GM23338 (cell line): ENCODE results near the gene AACS.

ENCODE experiments used
- CTCF ChIP-seq, 2 experiments: fragments of 200-600 bp in 1 of 2; sonication (generic) in 1 of 2; conservative IDR thresholded peaks; 2 replicates each; pipeline versions ENCODE4 v1.5.1 to v1.6.1; 2016 to 2017; ENCODE audit warnings: antibody characterized with exemption in 2 of 2, low read depth in 2 of 2, mild to moderate bottlenecking in 2 of 2, moderate library complexity in 1 of 2
- POLR2AphosphoS5 ChIP-seq: IDR thresholded peaks from 2 replicates; pipeline ENCODE4 v1.6.1; 2016; ENCODE audit warnings: antibody characterized with exemption, low read depth

GRCh38 chr12:125033288-125033687 is 31.9 kb upstream of the AACS start:
- TF ChIP-seq CTCF (conservative IDR thresholded peaks at IDR 0.05; ENCODE audit: low read depth in 2 of 2), result no peak
- TF ChIP-seq POLR2AphosphoS5, result no peak
